ENCODE data around the gene KLK15.

KLK15 gene

GRCh38 chr19:50833117-50833801 is at the start of gene KLK15:
TSS of gene KLK15 (minus strand) at chr19:50833574. CDS start at chr19:50831492, 2,082 bp downstream.
- DNase-seq = no peak

GRCh38 chr19:50882188-50882587 is 48.8 kb upstream of the KLK15 start:
- DNase-seq = no peak

GRCh38 chr19:50880241-50880640 is 46.9 kb upstream of the KLK15 start:
- no peak for DNase-seq

- no peak for DNase-seq
Measured at GRCh38 chr19:50878851-50879250, 45.5 kb upstream of the KLK15 start.

GRCh38 chr19:50877338-50877737 is 44.0 kb upstream of the KLK15 start:
- DNase-seq = no peak

- DNase-seq = no peak
Measured at GRCh38 chr19:50876456-50876855, 43.1 kb upstream of the KLK15 start.

GRCh38 chr19:50875795-50876422 is 42.5 kb upstream of the KLK15 start:
- DNase-seq = no peak

GRCh38 chr19:50874211-50874610 is 40.8 kb upstream of the KLK15 start:
- DNase-seq = no peak

GRCh38 chr19:50873056-50873455 is 39.7 kb upstream of the KLK15 start, which contains the start of gene KLK2:
TSS of gene KLK2 (plus strand) at chr19:50873439. CDS start at chr19:50873474, 35 bp downstream.
- DNase-seq = no peak

- DNase-seq = no peak
Measured at GRCh38 chr19:50870417-50871089, 37.2 kb upstream of the KLK15 start.

GRCh38 chr19:50869479-50869878 is 36.1 kb upstream of the KLK15 start:
- DNase-seq = no peak

- no peak for DNase-seq
Measured at GRCh38 chr19:50861496-50862286, 28.3 kb upstream of the KLK15 start.

- DNase-seq = no peak
Measured at GRCh38 chr19:50861010-50861409, 27.6 kb upstream of the KLK15 start.

GRCh38 chr19:50859849-50860248 is 26.5 kb upstream of the KLK15 start:
- DNase-seq = no peak

- DNase-seq = no peak
Measured at GRCh38 chr19:50858886-50859285, 25.5 kb upstream of the KLK15 start.

- DNase-seq = no peak
Measured at GRCh38 chr19:50857366-50857765, 24.0 kb upstream of the KLK15 start.

GRCh38 chr19:50854636-50855410 is 21.4 kb upstream of the KLK15 start, which contains the start of gene KLK3:
TSS of gene KLK3 (plus strand) at chr19:50854915. CDS start at chr19:50854956, 41 bp downstream.
- DNase-seq = no peak

GRCh38 chr19:50851620-50852019 is 18.2 kb upstream of the KLK15 start:
- no peak for DNase-seq

GRCh38 chr19:50850738-50851137 is 17.4 kb upstream of the KLK15 start:
- DNase-seq = no peak

GRCh38 chr19:50844296-50844935 is 11.0 kb upstream of the KLK15 start:
- DNase-seq = no peak

- no peak for DNase-seq
Measured at GRCh38 chr19:50843701-50844221, 10.4 kb upstream of the KLK15 start.
